ENCODE results near the gene KIAA0319L.

- TF ChIP-seq, protein P1, sequence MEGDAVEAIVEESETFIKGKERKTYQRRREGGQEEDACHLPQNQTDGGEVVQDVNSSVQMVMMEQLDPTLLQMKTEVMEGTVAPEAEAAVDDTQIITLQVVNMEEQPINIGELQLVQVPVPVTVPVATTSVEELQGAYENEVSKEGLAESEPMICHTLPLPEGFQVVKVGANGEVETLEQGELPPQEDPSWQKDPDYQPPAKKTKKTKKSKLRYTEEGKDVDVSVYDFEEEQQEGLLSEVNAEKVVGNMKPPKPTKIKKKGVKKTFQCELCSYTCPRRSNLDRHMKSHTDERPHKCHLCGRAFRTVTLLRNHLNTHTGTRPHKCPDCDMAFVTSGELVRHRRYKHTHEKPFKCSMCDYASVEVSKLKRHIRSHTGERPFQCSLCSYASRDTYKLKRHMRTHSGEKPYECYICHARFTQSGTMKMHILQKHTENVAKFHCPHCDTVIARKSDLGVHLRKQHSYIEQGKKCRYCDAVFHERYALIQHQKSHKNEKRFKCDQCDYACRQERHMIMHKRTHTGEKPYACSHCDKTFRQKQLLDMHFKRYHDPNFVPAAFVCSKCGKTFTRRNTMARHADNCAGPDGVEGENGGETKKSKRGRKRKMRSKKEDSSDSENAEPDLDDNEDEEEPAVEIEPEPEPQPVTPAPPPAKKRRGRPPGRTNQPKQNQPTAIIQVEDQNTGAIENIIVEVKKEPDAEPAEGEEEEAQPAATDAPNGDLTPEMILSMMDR (IDR thresholded peaks at IDR 0.05): no peak
- TF ChIP-seq POLR2A (IDR thresholded peaks at IDR 0.05): no peak
Measured at GRCh38 chr1:35433714-35434113, 123.5 kb downstream of the KIAA0319L start.

Measured in testis (tissue), 2 donors.